Choroid plexus epithelial cell (primary cell): ENCODE results near the gene CCL14.
"Not testable (repeated sequence)": the region's sequence is repeated elsewhere in the genome, so short reads cannot be mapped to it uniquely, and the experiment has no call there.

Experiments used
- DNase-seq: peaks from one replicate; pipeline ENCODE4 v3.0.0-alpha.2; 2010; ENCODE audit warnings: low read depth
- H3K4me3 ChIP-seq: 2 replicates; pipeline ENCODE4 v1.5.1; 2011; ENCODE audit warnings: low read depth, mild to moderate bottlenecking, control low read depth, low read length, moderate library complexity
- CTCF ChIP-seq: conservative IDR thresholded peaks from 2 replicates; pipeline ENCODE4 v1.5.1; 2011; ENCODE audit warnings: low read depth, mild to moderate bottlenecking, control low read depth, inconsistent platforms, low read length, moderate library complexity

Gene CCL14

DNA sequence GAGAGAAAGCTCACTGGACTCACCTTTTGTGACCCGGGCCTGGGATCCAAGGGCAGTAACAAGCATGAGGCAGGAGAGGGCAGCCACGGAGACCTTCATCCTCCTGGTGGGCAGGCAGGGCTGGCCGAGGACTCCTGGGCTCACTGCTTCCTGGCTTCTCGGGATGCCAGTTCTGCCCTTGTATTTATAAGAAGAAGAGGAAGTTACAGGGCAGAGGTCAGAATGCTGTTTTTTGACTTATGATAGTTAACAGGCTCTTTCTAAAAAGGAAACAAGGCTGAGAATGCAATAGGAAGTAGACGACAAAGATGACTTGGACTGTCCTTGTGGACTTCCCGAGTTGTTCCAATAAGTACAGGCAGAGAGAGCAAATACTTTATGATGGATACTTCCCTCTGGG, 31.3 kb upstream of the CCL14 start, which contains the start of gene CCL23:
Gene CCL23 (minus strand): TSS at position 174 of the 400 bp plus-strand sequence. CDS start 75 bp downstream, at position 99.
- TF ChIP-seq CTCF = no peak
- H3K4me3 ChIP-seq = no peak within 1 kb of the TSS
- DNase-seq = no peak

- no peak for TF ChIP-seq CTCF
- DNase-seq = no peak
- H3K4me3 ChIP-seq = no peak overlapping the region
These were observed 30.0 kb upstream of the CCL14 start for GRCh38 chr17:36016555-36016954.

- not testable (repeated sequence) for DNase-seq
These were observed 29.4 kb upstream of the CCL14 start for GRCh38 chr17:36015895-36016294.

DNA sequence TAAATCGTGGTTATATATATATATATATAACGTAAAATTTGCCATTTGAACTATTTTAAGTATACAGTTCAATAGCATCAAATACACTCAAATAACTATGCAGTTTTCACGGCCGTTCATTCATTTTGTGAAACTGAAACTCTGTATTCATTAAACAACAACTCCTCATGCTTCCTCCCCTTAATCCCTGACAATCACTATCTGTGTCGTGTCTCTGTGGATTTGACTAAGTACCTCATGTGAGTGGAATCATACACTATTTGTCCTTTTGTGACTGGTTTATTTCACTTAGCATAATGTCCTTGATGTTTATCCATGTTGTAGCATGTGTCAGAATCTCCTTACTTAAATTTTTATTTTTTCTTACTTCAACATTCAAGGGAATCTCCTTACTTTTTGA, 28.4 kb upstream of the CCL14 start:
- H3K4me3 ChIP-seq = no peak overlapping the region
- no peak for TF ChIP-seq CTCF
- no peak for DNase-seq

More at GRCh38 chr17:36015895-36016294, 29.4 kb upstream of the CCL14 start:
- H3K4me3 ChIP-seq = not testable (repeated sequence)

DNA sequence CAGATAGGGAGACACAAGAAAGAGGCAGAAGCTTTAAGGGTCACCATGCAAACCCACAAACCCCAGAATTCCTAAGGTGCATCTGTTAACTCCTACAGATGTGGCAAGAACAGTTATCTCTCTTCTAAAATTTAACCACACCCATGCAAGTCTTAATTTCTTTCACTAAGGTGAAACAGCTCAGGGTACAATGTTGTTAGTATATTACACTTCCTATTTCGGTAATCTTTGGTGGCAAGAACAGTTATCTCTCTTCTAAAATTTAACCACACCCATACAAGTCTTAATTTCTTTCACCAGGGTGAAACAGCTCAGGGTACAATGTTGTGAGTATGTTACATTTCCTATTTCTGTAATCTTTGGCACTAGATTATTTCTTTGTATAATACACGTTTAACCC, 24.7 kb upstream of the CCL14 start:
- no peak for DNase-seq
- TF ChIP-seq CTCF = no peak
- H3K4me3 ChIP-seq = no peak overlapping the region

GRCh38 chr17:36008998-36009665, 22.6 kb upstream of the CCL14 start:
- no peak overlapping the region for H3K4me3 ChIP-seq
- peak; percentile 54 for TF ChIP-seq CTCF
- DNase-seq = peak; percentile 27

GRCh38 chr17:36004594-36005108, 18.1 kb upstream of the CCL14 start:
- no peak for DNase-seq
- no peak for TF ChIP-seq CTCF
- H3K4me3 ChIP-seq = no peak overlapping the region
